HG02884 (cell line): ENCODE results near the gene GTF2B.
"Not testable (repeated sequence)": the region's sequence is repeated elsewhere in the genome, so short reads cannot be mapped to it uniquely, and the experiment has no call there.

Source experiments
- ATAC-seq: cut with Tn5 transposase; IDR thresholded peaks from one replicate; pipeline ENCODE4 v1.9.1; 2021; ENCODE audit warnings: mild to moderate bottlenecking, moderate library complexity; ENCODE audit not compliant: unreplicated experiment

Gene GTF2B, protein sequence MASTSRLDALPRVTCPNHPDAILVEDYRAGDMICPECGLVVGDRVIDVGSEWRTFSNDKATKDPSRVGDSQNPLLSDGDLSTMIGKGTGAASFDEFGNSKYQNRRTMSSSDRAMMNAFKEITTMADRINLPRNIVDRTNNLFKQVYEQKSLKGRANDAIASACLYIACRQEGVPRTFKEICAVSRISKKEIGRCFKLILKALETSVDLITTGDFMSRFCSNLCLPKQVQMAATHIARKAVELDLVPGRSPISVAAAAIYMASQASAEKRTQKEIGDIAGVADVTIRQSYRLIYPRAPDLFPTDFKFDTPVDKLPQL

DNA sequence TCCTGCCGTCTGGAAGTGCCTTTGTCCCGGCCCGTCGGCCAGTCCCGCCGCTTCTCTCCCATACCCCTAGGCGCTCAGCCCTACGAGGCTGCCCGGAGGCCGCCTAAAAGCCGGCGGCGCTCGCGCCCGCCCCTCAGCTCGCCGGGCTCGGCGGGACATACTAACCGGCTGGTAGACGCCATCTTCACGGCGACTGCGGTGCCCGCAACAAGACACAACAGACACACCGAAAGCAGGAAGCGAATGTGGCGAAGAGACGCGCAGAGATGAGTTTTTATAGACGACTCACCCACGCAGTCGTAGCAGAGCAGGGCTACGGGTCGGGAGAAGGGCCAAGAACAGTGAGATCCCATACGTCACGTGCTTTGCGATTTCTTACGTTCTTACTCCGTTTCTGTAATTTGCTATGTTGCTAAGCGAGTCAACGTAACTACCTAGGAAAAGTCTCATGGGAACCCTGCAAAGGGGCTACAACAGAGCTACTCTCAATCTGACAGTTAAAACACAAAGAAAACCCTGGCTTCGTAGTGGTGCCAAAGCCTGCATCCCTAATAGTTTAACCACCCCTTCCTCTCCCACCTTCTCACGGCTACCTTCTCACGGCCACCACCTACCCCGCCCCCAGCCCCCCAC is at the start of gene GTF2B:
GTF2B (minus strand) TSS at position 250 of the 633 bp plus-strand sequence; CDS start at position 182, 68 bp downstream.
- peak; percentile 82 for ATAC-seq

DNA sequence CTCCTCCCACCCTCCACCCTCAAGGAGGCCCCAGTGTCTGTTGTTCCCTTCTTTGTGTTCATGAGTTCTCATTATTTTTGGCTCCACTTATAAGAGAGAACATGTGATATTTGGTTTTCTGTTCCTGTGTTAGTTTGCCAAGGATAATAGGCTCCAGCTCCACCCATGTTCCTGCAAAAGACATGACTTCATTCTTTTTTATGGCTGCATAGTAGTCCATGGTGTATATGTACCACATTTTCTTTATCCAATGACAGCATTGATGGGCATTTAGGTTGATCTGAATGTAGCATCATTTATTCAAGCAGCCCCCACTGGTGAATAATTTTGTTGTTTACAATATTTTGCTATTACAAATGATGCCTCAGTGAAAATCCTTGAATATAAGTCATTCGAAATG is 47.2 kb upstream of the GTF2B start:
- not testable (repeated sequence) for ATAC-seq

DNA sequence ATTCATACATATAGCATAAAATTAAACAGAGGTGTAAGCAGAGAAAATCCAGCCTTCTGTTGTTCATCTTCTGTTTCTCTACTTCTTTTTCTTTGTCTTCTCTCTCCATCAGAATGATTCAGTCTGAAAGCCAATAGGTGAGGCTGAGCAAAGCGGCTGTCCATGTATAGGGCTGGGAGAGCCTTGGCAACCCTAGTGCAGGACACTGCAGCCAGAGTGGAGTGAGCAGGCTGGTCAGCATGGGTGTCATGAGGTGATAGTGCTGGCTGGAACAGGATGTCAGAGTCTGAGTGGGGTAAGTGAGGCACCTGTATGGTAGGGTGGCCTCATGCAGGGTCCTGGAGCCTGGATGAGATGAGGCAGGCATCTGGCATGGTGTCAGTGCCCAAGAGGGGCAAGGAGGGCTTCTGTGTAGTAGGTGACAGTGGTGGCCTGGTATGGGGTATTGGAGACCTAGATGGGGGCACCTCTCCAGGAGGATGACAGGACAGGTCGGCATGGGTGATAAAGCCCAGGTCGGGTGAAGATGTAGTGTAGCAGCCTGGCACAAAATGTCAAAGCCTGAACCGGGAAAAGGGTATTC is 45.5 kb upstream of the GTF2B start:
- ATAC-seq, result no peak

DNA sequence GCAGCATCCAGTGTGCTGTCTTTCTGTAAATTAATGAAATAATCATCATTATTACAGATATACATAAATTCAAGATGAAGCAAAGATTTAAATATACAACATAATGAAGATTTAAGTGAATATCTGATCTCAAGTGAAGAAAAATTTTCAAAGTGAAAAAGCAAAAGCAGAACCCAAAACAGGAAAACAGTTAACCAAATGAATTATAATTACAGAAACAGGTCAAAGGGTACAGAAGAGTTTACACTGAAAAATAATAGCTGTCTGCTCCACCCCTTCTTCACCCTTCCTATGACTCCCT is 44.8 kb upstream of the GTF2B start:
- ATAC-seq, result no peak

DNA sequence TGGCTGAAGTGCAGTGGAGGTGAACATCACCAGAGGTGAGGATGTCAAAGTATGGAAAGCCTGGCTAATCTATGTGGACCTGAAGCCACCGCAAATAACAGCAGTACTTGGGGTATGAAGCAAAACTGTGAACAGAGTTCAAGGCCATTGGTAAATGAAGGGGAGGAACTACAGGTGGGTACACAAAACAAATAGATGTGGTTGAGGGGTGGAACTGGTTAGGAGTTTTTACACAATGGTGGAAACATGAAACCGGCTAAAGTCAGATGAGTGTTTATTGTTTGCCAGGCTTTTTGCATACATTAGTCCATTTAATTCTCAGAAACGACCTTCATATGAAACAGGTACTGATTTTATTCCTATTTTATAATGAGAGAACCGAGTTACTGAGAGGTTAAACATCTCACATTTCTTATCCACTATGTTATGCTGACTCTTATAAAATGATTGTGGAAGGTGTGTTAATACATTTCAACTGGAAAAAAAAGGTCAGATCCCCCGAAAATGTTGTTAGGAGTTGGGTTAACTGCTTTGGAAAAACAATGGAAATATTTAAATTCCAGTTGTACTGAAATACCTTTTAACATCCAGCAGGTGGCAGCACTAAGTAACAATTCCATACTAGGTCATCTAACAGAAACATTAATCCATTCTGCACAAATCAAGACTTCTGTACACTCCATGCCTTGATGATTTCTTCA is 44.3 kb upstream of the GTF2B start:
- no peak for ATAC-seq

DNA sequence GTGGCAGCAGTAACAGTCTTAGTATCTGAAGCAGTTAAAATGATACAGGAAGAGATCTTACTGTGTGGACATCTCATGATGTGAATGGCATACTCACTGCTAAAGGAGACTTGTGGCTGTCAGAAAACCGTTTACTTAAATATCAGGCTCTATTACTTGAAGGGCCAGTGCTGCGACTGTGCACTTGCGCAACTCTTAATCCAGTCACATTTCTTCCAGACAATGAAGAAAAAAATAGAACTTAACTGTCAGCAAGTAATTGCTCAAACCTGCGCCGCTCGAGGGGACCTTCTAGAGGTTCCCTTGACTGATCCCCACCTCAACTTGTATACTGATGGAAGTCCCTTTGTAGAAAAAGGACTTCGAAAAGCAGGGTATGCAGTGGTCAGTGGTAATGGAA is 38.8 kb upstream of the GTF2B start:
- ATAC-seq, result not testable (repeated sequence)

DNA sequence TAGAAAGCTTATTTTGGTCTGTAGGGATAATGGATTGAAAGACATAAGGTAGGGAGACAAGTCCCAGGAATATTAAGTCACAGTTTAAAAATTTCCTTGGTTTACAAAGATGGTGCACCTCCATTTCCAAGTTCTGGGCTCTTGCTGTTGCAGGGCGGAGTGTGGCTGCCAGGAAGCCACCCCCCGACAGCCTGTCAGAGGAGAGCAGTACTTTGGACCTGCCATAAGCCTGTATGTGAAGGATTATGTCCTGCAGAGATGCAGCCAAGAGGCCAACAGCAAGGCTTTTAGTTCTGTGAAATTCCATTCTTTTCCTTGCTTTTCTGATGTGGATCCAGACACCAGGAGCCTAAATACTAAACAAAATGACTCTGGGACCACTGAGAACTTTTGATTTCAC is 31.9 kb upstream of the GTF2B start:
- ATAC-seq, result no peak

DNA sequence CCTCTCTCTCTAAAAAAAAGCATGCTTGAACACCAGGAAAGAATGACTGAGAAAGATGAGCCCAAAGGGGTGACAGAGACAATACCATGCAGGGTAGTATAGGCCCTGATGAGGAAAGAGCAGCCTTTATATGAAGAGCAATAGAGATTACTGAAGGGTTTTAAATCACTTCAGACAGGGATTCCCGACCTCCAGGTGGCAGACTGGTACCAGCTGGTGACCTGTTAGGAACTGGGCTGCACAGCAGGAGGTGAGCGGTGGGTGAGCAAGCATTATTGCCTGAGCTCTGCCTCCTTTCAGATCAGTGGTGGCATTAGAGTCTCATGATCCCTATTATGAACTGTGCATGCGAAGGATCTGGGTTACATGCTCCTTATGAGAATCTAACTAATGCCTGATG is 30.8 kb upstream of the GTF2B start:
- no peak for ATAC-seq

DNA sequence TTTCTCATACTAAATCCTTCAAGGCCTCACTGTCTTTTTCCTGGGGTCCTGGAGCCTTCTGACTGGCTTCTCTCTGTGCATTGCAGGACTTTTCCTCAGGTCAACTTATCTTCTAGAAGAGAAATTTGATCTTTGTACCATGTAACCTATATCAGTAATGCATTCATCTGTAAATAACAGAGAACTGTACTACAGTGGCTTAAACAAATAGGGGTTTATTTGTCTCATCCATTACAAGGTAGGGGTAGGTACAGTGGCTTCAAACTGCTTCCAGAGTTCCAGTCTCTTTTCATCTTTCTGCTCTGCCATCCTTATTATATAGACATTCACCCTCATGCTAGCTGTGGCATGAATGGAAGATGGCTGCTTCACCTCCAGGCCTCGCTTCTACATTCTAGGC is 29.5 kb upstream of the GTF2B start:
- ATAC-seq, result no peak

DNA sequence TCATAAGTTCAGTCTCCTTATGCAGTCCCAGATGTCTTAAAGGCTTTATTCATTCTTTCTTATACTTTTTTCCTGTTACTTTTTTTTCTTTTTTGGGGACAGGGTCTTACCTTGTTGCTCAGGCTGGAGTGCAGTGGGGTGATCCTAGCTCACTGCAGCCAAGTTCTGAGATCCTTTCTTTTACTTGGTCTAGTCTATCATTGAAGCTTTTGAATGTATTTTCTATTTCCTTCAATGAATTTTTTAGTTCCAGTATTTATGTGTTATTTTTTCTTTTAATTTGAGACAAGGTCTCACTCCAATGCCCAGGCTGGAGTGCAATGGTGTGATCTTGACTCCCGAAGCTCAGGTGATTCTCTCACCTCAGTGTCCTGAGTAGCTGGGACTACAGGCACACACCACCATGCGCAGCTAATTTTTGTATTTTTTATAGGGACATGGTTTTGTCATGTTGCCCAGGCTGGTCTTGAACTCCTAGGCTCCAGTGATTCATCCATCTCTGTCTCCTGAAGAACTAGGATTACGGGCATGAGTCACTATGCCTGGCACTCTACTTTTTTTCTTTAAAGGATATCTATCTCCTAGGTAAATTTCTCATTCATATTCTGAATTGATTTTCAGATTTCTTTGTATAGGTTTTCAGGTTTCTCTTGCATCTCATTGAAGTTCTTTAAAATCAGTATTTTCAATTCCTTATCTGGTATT is 26.1 kb upstream of the GTF2B start:
- no peak for ATAC-seq

DNA sequence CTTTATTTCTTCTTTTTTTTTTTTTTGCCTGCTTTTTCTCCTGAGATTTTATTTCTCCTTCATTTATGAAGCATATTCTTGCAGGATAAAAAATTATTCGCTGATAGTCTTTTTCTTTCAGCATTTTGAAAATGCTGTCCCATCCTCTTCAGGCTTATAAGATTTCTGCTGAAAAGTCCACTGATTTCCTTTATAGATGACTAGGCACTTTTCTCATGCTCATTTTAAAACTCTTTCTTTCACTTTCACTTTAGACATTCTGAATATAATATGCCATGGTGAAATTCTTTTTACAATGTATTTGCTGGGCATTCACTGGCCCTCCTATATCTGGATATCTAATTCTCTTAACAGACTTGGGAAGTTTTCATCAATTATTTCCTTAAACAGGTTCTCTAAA is 25.5 kb upstream of the GTF2B start:
- no peak for ATAC-seq

DNA sequence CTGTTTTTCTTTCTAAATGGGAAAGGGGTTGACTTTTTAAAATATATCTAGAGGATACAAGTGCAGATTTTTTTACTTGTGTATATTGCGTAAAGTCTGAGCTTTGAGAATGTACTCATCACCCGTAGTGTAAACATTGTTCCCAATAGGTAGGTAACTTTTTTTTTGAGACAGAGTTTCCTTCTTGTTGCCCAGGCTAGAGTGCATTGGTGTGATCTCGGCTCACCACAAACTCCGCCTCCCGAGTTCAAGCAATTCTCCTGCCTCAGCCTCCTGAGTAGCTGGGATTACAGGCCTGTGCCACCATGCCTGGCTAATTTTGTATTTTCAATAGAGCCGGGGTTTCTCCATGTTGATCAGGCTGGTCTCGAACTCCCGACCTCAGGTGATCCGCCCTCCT is 20.4 kb upstream of the GTF2B start:
- ATAC-seq, result not testable (repeated sequence)

DNA sequence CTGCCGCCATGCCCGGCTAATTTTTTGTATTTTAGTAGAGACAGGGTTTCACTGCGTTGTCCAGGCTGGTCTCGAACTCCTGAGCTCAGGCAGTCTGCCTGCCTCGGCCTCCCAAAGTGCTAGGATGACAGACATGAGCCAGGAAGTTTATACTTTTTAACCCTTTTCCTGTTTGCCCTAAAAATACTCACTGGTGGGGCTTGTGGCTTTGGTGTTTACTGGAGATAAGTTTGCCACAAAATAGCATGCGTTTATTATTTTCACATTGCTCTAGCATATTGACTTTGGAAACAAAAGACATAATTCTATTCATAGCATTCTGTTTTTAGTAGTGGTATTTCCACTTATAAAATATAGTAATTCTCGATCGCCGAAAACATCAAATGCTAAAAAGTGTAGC is 19.8 kb upstream of the GTF2B start:
- no peak for ATAC-seq

DNA sequence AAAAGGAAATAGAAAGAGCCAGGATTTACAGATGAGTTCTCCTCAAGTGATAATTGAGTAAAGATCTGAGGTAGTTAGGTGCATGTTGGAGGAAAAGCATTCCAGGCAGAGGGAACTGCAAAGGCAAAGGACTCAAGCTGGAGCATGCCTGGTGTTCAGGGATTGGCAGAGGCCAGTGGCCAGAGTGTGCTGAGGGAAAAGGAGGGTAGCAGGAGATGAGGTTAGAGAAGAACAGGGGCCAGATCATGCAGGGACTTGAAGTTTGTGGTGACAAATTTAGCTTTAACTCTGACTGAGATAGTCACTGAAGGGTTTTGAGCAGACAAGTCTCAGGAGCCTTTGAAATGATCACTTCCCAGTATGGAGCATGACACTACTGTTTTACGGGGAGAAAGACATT is 19.0 kb upstream of the GTF2B start:
- no peak for ATAC-seq

DNA sequence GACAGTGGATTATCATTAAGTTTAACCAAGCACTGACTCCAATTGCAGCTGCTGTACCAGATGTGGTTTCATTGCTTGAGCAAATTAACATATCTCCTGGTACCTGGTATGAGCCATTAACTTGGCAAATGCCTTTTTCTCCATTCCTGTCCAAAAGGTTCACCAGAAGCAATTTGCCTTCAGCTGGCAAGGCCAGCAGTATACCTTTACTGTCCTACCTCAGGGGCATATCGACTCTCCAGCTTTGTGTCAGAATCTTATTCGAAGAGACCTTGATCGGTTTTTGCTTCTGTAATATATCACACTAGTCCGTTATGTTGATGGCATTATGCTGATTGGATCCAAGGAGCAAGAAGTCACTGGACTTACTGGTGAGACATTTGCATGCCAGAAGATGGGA is 9.5 kb upstream of the GTF2B start:
- ATAC-seq, result no peak

DNA sequence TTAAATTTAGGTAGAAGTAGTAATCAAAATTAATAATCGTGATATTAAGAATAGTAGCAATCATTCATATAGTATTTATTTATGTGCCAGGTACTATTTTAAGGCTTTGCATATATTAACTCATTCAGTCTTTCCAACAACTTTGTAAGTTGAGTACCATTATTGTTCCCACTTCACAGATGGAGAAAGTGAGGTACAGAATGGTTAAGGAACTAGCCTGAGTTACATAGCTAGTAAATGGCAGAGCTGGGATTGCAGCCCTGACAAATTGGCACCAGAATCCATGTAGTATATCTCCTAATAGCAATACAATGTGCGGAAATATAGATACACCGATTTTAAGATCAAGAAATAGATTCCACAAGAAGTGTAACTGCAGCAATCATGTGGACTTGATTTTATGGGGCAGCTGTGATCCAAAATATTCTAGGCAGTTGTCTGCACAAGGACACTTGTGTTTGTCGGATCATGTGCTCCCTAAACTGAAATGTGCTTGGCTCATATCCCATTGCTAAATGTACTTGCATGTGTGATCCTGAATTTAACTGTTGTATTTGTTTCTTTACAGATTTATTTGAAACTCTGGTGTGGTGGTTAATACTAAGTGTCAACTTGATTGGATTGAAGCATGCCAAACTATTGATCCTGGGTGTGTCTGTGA is 5.8 kb upstream of the GTF2B start:
- no peak for ATAC-seq

DNA sequence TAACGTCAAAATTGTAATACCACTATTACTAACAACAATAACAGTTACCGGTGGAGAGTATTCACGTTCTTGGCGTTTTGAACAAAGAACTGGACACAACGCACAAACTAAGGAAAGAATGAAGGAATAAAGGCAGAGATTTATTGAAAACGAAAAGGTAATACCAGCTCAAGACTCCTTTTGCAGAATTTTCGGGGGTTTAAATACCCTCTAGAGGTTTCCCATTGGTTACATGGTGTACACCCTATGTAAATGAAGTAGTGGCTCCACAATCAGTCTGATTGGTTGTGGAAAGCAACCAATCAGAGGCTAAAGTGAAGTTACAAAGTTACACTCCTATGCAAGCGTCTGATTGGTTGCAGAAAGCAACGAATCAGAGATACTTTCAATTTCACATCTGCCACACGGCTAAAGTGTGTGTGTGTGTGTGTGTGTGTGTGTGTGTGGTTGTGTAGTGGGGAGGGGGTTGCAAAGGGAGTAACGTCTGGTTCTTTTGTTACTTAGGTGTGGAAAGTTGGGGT is 1.1 kb upstream of the GTF2B start:
- no peak for ATAC-seq

DNA sequence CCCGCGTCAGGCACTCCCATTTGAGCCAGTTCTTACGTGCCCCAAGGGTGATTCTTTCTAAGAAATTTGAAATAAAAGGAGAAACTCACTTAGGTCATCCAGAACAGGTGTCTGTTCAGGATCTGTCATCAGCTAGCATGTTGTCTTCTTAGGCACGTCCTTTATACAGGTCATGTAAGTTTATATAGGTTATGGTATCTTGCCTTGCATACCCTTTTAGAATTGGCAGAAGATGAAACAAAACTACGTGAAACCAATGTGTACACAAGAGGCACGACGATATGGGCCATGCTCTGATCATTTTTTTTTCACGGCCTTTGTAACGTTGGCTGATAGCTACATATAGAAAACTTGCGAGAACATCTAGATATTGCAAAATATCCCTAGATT is 579 bp upstream of the GTF2B start:
- ATAC-seq, result peak; percentile 3

DNA sequence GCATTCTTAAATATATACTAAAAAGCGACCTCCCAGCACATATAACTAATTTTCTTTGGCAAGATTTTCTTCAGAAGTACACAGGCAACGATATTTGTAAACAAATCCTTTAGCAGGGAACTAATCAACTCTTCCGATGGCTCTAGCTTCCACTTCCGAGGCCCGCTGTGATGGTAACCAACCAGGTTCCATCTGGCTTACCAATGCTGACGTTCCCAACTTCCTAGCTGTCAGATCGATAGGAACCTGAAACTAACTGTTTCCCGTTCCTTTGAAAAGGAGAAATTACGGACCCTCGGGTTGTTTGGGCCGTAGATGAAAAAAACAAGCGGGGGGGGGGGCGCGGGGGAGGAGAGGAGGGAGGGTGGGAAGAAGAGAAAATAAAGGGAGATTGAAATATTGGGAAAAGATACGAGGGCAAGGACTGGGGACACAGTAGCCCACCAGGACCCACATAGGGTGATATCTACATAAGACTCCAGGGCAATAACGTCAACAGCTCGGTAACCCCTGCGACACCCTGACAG is 513 bp downstream of the GTF2B start:
- no peak for ATAC-seq

DNA sequence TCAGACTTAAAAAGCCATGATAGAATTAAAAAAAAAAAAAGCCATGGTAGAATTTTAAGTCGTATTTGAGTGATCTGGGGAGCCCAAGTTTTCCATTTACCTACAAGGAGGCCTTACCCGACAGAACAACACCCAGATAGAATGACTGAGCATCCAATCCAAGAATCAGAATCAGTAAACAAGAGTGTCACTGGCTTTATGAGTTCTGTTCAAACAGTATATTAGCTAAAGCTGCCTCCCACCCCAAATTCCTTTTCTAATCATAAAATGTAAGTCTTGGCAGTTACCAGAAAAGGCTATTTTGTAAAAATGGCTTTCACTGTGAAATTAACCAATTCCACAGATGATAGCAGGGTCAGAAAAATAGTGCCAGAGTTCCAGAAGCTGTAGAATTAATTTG is 1.2 kb downstream of the GTF2B start:
- ATAC-seq, result no peak
